ENCODE data around the gene GALNT7.

Gene GALNT7

GRCh38 chr4:173194157-173194556, 25.5 kb downstream of the GALNT7 start:
- Histone ChIP-seq H3K79me2 (no peaks in the 10 kb centered on the region), H3K36me3 (ENCODE audit: control insufficient read depth, insufficient read depth, low read length) (no peaks in the 10 kb centered on the region), H2AFZ (no peak overlapping the region), H3K27me3 (ENCODE audit: control insufficient read depth, insufficient read depth, low read length) (no peaks in the 10 kb centered on the region), H3K4me3 (ENCODE audit: low read depth, low read length) (no peak overlapping the region), H3K4me1 (peaks cover 13% of the 10 kb centered on the region), H3K4me2 (ENCODE audit: low read length) (no peak overlapping the region), H3K9me3 (ENCODE audit: control insufficient read depth, low read length) (no peaks in the 10 kb centered on the region), H3K27ac (no peak overlapping the region), H3K9ac (no peak overlapping the region)
- TF ChIP-seq CTCF (IDR thresholded peaks at IDR 0.05), result no peak

DNA sequence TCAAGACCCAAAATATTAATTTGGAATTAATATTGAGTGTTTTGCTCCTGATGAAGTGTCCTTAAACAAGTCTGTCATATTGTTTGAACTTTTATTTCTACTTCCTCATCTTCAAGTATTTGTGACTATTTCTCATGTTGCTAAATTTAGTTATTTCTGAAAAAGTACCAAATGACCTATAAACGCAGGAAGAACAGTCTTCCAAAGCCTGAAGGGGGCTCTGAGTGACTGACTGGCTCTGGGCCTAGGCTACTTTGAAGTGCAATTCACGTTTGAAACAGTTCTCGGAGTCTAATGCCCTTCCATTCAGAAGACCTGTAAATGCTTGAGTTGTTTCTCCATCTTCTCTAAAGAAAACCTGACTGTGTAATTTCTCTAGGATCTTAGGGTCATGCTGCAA, 26.5 kb downstream of the GALNT7 start:
- H3K4me3 ChIP-seq (ENCODE audit: low read depth, low read length), result no peak overlapping the region
- TF ChIP-seq CTCF (IDR thresholded peaks at IDR 0.05), result no peak
- H2AFZ ChIP-seq, result no peak overlapping the region
- no peaks in the 10 kb centered on the region for H3K27me3 ChIP-seq (ENCODE audit: control insufficient read depth, insufficient read depth, low read length)
- peak overlapping the region; percentile 30 for H3K27ac ChIP-seq
- H3K9ac ChIP-seq, result no peak overlapping the region
- H3K4me2 ChIP-seq (ENCODE audit: low read length), result peak overlapping the region; percentile 14
- H3K79me2 ChIP-seq, result no peaks in the 10 kb centered on the region
- no peaks in the 10 kb centered on the region for H3K9me3 ChIP-seq (ENCODE audit: control insufficient read depth, low read length)
- H3K36me3 ChIP-seq (ENCODE audit: control insufficient read depth, insufficient read depth, low read length), result no peaks in the 10 kb centered on the region
- peaks cover 11% of the 10 kb centered on the region for H3K4me1 ChIP-seq

GRCh38 chr4:173199553-173199952, 30.9 kb downstream of the GALNT7 start:
- H3K4me1 ChIP-seq, result peaks cover 5% of the 10 kb centered on the region
- no peaks in the 10 kb centered on the region for H3K36me3 ChIP-seq (ENCODE audit: control insufficient read depth, insufficient read depth, low read length)
- no peaks in the 10 kb centered on the region for H3K79me2 ChIP-seq
- no peak overlapping the region for H3K9ac ChIP-seq
- no peaks in the 10 kb centered on the region for H3K27me3 ChIP-seq (ENCODE audit: control insufficient read depth, insufficient read depth, low read length)
- H3K4me2 ChIP-seq (ENCODE audit: low read length), result no peak overlapping the region
- H2AFZ ChIP-seq, result no peak overlapping the region
- H3K4me3 ChIP-seq (ENCODE audit: low read depth, low read length), result no peak overlapping the region
- H3K27ac ChIP-seq, result no peak overlapping the region
- H3K9me3 ChIP-seq (ENCODE audit: control insufficient read depth, low read length), result no peaks in the 10 kb centered on the region
- no peak for TF ChIP-seq CTCF (IDR thresholded peaks at IDR 0.05)

DNA sequence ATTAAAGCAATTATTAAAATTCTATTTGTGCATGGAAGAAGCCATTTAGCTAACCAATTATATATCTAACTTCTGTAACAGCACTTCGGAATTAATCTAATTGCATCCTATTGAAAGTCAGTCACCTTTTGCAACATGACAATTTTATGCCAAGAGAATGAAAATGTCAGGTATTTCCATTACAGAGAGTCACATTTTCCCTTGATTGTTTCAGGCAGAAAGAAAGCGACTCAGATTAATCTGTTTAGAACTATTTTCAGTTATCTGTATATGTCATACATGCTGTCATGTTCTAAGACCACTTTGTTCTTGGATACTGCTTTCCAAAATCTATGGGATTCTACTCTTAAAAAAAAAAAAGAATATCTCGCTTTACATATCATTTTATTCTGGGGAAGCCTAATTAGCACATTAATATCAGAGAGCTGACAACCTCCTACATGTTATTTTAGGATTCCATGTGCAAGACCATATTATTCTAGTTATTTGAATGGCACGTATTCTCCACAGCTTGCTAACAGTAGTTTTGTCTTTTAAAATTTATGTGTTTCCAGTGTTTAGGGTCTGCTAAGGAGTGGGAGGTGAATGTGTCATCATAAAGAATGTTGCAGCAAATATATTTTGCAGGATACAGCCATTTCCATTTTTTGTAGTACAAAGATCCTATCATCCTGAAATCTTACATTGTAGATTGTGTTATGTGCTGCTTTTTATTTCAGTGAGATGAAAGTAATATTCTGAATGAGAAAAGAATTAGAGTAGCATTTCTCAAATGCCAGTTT, 31.7 kb downstream of the GALNT7 start:
- no peak overlapping the region for H2AFZ ChIP-seq
- no peaks in the 10 kb centered on the region for H3K4me1 ChIP-seq
- no peak overlapping the region for H3K27ac ChIP-seq
- H3K9me3 ChIP-seq (ENCODE audit: control insufficient read depth, low read length), result no peaks in the 10 kb centered on the region
- no peak for TF ChIP-seq CTCF (IDR thresholded peaks at IDR 0.05)
- no peak overlapping the region for H3K9ac ChIP-seq
- H3K79me2 ChIP-seq, result peaks cover 5% of the 10 kb centered on the region
- no peak overlapping the region for H3K4me3 ChIP-seq (ENCODE audit: low read depth, low read length)
- H3K4me2 ChIP-seq (ENCODE audit: low read length), result no peak overlapping the region
- no peaks in the 10 kb centered on the region for H3K27me3 ChIP-seq (ENCODE audit: control insufficient read depth, insufficient read depth, low read length)
- H3K36me3 ChIP-seq (ENCODE audit: control insufficient read depth, insufficient read depth, low read length), result no peaks in the 10 kb centered on the region

DNA sequence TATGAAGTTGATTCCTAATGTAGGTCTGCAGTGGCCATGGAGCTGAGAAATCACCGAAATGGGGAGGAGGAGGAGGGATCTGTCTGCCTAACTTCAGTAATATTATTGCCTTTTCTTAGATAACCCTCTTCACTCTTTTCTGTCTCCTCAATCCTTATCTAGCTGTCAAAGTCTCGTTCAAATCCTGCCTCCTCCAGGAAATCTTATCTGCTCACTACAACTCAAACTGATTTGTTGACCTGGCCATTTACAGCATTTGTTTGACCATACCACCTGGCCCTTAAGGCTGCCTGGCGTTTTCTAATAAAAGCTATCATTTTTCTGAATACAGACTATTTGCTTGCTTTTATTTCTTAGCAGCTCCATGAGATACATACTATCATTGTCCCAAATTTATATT, 33.8 kb downstream of the GALNT7 start:
- H3K36me3 ChIP-seq (ENCODE audit: control insufficient read depth, insufficient read depth, low read length), result no peaks in the 10 kb centered on the region
- H3K9ac ChIP-seq, result no peak overlapping the region
- no peaks in the 10 kb centered on the region for H3K4me1 ChIP-seq
- no peaks in the 10 kb centered on the region for H3K9me3 ChIP-seq (ENCODE audit: control insufficient read depth, low read length)
- H3K4me3 ChIP-seq (ENCODE audit: low read depth, low read length), result no peak overlapping the region
- no peak for TF ChIP-seq CTCF (IDR thresholded peaks at IDR 0.05)
- no peaks in the 10 kb centered on the region for H3K27me3 ChIP-seq (ENCODE audit: control insufficient read depth, insufficient read depth, low read length)
- H3K79me2 ChIP-seq, result peaks cover 5% of the 10 kb centered on the region
- H2AFZ ChIP-seq, result no peak overlapping the region
- no peak overlapping the region for H3K27ac ChIP-seq
- H3K4me2 ChIP-seq (ENCODE audit: low read length), result no peak overlapping the region

Data from parathyroid adenoma (tissue), 2 donors.